ENCODE results near the gene B4GALNT1. TPM values are rescaled to one million over a fixed set of nuclear protein-coding genes. Genes with fewer than 3 reads are reported as not detected.
"Not testable (repeated sequence)": the region's sequence is repeated elsewhere in the genome, so short reads cannot be mapped to it uniquely, and the experiment has no call there.

Gene B4GALNT1
- total RNA-seq, 2 donors from 2014 or later: 0.78 TPM; not detected in 1

GRCh38 chr12:57618966-57619433, 14.0 kb downstream of the B4GALNT1 start:
- ATAC-seq: no peak
- Histone ChIP-seq H3K4me3 (no peak overlapping the region), H3K27me3 (peaks cover 0 to 17% of the 10 kb centered on the region in 2 donors), H3K27ac (no peak overlapping the region), H3K4me1 (peaks cover 21% of the 10 kb centered on the region), H3K9me3 (no peaks in the 10 kb centered on the region), H3K36me3 (replicated peaks in 1 of 2; ENCODE audit: insufficient read depth in 1 of 2, low read depth in 2 of 2) (no peaks in the 10 kb centered on the region)
- intact Hi-C loops (cut with DNase I): no loop called here
- DNase-seq: no peak
- WGBS, 2 donors: 47 to 59% methylated on average over 16 of the region's 16 CpGs
- TF ChIP-seq POLR2A (IDR thresholded peaks at IDR 0.05) (no peak), CTCF (IDR thresholded peaks at IDR 0.05) (no peak)

GRCh38 chr12:57618431-57618830, 14.6 kb downstream of the B4GALNT1 start:
- H3K4me3 ChIP-seq; ATAC-seq; intact Hi-C loops (cut with DNase I); H3K9me3 ChIP-seq; H3K27ac ChIP-seq; H3K36me3 ChIP-seq (replicated peaks in 1 of 2; ENCODE audit: insufficient read depth in 1 of 2, low read depth in 2 of 2); DNase-seq: not testable (repeated sequence)
- Histone ChIP-seq H3K27me3 (peaks cover 0 to 17% of the 10 kb centered on the region in 2 donors), H3K4me1 (peaks cover 21% of the 10 kb centered on the region)
- WGBS, 2 donors: 94 to 96% methylated on average over 6 of the region's 6 CpGs

- Histone ChIP-seq H3K27ac (no peak overlapping the region), H3K4me1 (peaks cover 21% of the 10 kb centered on the region), H3K9me3 (no peaks in the 10 kb centered on the region), H3K27me3 (peaks cover 0 to 17% of the 10 kb centered on the region in 2 donors), H3K36me3 (replicated peaks in 1 of 2; ENCODE audit: insufficient read depth in 1 of 2, low read depth in 2 of 2) (no peaks in the 10 kb centered on the region), H3K4me3 (no peak overlapping the region)
- intact Hi-C loops (cut with DNase I): no loop called here
- DNase-seq: no peak
- WGBS, 2 donors: 55 to 63% methylated on average over 8 to 11 of the region's 11 CpGs
- TF ChIP-seq CTCF (IDR thresholded peaks at IDR 0.05) (no peak), POLR2A (IDR thresholded peaks at IDR 0.05) (no peak)
- no peak for ATAC-seq
Measured at GRCh38 chr12:57617942-57618341, 15.1 kb downstream of the B4GALNT1 start.

- DNase-seq (no peak), ATAC-seq (no peak)
- H3K9me3 ChIP-seq: no peaks in the 10 kb centered on the region
- no peaks in the 10 kb centered on the region for H3K36me3 ChIP-seq (replicated peaks in 1 of 2; ENCODE audit: insufficient read depth in 1 of 2, low read depth in 2 of 2)
- no peak overlapping the region for H3K4me3 ChIP-seq
- intact Hi-C loops (cut with DNase I): no loop called here
- whole genome bisulfite sequencing, 2 donors: 87 to 89% methylated on average over 3 of the region's 3 CpGs
- TF ChIP-seq POLR2A (IDR thresholded peaks at IDR 0.05): no peak
- TF ChIP-seq CTCF (IDR thresholded peaks at IDR 0.05): no peak
- no peak overlapping the region for H3K27ac ChIP-seq
- peaks cover 0 to 16% of the 10 kb centered on the region in 2 donors for H3K27me3 ChIP-seq
- peaks cover 21% of the 10 kb centered on the region for H3K4me1 ChIP-seq
Measured at GRCh38 chr12:57616383-57617101, 16.5 kb downstream of the B4GALNT1 start.

- no peak overlapping the region for H3K4me3 ChIP-seq
- 73 to 85% methylated on average over 4 to 5 of the region's 5 CpGs for WGBS, 2 donors
- TF ChIP-seq POLR2A (IDR thresholded peaks at IDR 0.05) (no peak), CTCF (IDR thresholded peaks at IDR 0.05) (no peak)
- H3K27ac ChIP-seq: no peak overlapping the region
- H3K27me3 ChIP-seq: peaks cover 0 to 7% of the 10 kb centered on the region in 2 donors
- no peaks in the 10 kb centered on the region for H3K36me3 ChIP-seq (replicated peaks in 1 of 2; ENCODE audit: insufficient read depth in 1 of 2, low read depth in 2 of 2)
- intact Hi-C loops (cut with DNase I): no loop called here
- no peak for ATAC-seq
- no peak for DNase-seq
- H3K9me3 ChIP-seq: no peaks in the 10 kb centered on the region
- peaks cover 21% of the 10 kb centered on the region for H3K4me1 ChIP-seq
Measured at GRCh38 chr12:57615637-57616036, 17.4 kb downstream of the B4GALNT1 start.

Measured in body of pancreas (tissue), 4 donors.